ENCODE results near the gene MTURN.

MTURN gene

GRCh38 chr7:30163231-30163894 is 28.6 kb downstream of the MTURN start:
- DNase-seq: no peak

- no peak for DNase-seq
Measured at GRCh38 chr7:30164567-30164966, 29.8 kb downstream of the MTURN start.

GRCh38 chr7:30165590-30165989 is 30.8 kb downstream of the MTURN start:
- DNase-seq: no peak

- DNase-seq: no peak
Measured at GRCh38 chr7:30166155-30166840, 31.5 kb downstream of the MTURN start.

- DNase-seq: no peak
Measured at GRCh38 chr7:30166841-30167235, 32.1 kb downstream of the MTURN start.

GRCh38 chr7:30167901-30168300 is 33.1 kb downstream of the MTURN start:
- no peak for DNase-seq

- no peak for DNase-seq
Measured at GRCh38 chr7:30168835-30169573, 34.2 kb downstream of the MTURN start.

- no peak for DNase-seq
Measured at GRCh38 chr7:30169579-30169978, 34.8 kb downstream of the MTURN start.

GRCh38 chr7:30170476-30171205 is 35.9 kb downstream of the MTURN start:
- no peak for DNase-seq

GRCh38 chr7:30171766-30172447 is 37.1 kb downstream of the MTURN start:
- DNase-seq: no peak

- DNase-seq: no peak
Measured at GRCh38 chr7:30172451-30172850, 37.7 kb downstream of the MTURN start.

- no peak for DNase-seq
Measured at GRCh38 chr7:30173058-30173897, 38.5 kb downstream of the MTURN start.

- no peak for DNase-seq
Measured at GRCh38 chr7:30175180-30175579, 40.4 kb downstream of the MTURN start.

- DNase-seq: no peak
Measured at GRCh38 chr7:30175636-30176147, 40.9 kb downstream of the MTURN start.

- no peak for DNase-seq
Measured at GRCh38 chr7:30176463-30177109, 41.8 kb downstream of the MTURN start.

- DNase-seq: no peak
Measured at GRCh38 chr7:30177186-30177585, 42.4 kb downstream of the MTURN start.

GRCh38 chr7:30177965-30178364 is 43.2 kb downstream of the MTURN start:
- DNase-seq: no peak

GRCh38 chr7:30178748-30179436 is 44.1 kb downstream of the MTURN start:
- DNase-seq: no peak

- no peak for DNase-seq
Measured at GRCh38 chr7:30180718-30181117, 45.9 kb downstream of the MTURN start.

- no peak for DNase-seq
Measured at GRCh38 chr7:30181211-30181610, 46.4 kb downstream of the MTURN start.
